NCI-H2196 treated with DMSO at 0.1 percent for 48 hours (cell line): ENCODE data around the gene SF3B5.
"Not testable (repeated sequence)": the region's sequence is repeated elsewhere in the genome, so short reads cannot be mapped to it uniquely, and the experiment has no call there.

Experiments
- DNase-seq: peaks from one replicate; lab custom pipeline; 2025; ENCODE audit not compliant: unreplicated experiment; lab: John Stamatoyannopoulos, UW

Gene SF3B5

DNA sequence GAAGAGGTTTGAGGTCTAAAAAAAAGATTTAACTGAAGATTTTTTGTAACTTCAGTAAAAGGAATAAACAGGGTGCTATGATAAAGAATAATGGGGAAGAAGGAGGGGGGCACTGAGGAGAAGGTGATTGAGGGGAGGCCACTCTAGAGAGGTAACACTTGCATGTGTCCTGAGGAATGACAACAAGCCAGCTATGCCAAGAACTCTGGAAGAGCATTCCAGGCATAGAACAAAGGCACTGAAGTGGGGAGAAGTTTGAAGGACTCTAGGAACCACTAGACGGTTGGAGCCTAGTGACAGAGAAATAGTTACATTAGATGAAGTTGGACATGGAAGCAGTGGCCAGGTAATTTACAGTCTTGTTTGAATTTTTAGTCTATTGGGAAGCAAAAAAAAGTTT, 10.8 kb upstream of the SF3B5 start:
- DNase-seq = no peak

DNA sequence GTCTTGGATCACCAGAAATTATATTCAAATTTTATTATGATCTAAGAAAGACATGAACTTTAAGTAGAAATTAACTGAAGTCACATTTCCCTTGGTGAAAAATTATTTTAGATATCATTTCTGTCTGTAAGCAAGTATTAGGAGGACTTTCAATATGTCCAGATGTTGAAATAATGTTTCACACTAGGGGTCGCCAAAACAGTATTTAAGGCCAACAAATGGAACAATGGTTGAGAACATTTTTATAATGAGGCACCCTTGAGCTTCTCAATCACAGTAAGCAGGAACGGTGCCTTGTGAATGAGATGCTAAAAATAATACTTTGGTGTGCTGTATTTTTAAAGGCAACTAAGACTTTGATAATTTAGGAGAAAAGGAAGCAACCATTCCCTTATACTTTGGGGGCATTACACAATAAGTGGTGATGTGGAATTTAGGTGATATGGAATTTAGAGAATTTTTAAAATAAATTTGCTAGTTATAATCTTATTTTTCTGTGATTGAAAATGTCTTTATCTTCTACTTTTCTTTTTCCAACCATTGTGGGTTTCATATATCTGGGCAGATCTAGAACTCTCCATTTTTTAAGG, 9.6 kb upstream of the SF3B5 start:
- peak; percentile 11 for DNase-seq

DNA sequence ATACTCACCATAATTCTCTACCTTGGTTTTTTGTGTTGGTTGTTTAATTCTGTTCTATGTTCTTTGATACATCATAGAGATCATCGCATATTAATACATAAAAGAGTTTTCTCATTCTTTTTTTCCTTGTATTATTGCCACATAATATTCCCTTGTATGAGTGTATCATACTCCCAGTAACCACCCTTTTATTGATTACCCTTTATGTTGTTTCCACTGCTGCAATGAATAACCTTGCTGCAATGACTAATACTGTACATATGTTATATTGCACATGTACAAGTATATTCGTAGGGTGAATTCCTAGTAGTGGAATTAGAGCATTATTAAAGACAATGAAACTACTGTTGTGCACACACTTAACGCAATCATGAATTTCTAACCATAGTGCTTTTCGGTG, 9.1 kb upstream of the SF3B5 start:
- no peak for DNase-seq

- DNase-seq = no peak
These were observed 7.7 kb upstream of the SF3B5 start for GRCh38 chr6:144103026-144103563.

DNA sequence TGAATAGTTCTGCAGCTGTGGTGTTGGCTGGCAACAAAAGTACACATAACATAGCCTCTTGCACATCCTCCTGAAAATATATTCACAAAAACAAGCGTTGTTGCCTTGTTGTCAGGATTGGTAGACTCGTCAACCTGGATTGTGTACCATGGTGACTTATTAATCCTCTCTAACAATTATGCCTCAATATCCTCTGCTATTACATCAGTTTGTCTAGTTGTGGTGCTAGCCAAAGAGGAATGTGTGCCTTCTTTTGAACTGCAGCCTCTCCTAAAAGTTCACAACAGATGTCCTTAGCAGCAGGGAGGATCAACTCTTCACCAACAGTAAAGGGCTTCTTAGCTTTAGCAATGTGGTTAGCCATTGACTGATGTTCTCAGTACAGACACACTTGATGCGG, 3.6 kb upstream of the SF3B5 start:
- no peak for DNase-seq

DNA sequence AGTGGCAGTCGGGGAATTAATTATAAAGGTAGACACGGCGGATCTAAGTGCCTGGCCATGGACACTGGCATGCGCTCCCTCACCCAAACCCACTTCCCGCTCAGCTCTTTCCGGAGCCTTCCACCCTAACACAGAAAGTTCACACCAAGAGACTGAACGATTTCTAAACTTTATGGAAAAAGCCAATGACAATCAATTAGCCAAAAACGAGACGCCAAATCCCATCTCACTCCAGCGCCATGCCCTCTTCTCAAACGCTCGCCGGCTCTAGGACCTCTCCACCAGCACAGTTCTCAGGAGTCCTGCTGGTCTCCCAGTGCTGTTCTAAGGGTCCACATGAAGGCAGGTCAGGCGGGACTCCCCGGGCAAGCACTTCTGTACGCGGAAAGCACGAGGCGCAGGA, 641 bp downstream of the SF3B5 start:
- DNase-seq = no peak

DNA sequence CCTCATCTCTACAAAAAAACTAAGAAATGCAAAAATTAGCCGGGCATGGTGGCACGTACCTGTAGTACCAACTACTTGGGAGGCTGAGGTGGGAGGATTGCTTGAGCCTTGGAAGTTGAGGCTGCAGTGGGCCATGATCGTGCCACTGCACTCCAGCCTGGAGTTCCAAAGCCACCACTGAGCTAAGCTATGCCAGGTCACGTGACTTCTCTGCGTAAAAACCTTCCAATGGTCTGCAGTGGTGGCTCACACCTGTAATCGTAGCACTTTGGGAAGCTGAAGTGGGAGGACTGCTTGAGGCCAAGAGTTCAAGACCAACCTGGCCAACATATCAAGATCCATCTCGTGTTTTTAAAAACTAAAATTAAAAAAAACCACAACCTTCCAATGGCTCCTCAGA, 1.7 kb downstream of the SF3B5 start:
- DNase-seq = no peak

DNA sequence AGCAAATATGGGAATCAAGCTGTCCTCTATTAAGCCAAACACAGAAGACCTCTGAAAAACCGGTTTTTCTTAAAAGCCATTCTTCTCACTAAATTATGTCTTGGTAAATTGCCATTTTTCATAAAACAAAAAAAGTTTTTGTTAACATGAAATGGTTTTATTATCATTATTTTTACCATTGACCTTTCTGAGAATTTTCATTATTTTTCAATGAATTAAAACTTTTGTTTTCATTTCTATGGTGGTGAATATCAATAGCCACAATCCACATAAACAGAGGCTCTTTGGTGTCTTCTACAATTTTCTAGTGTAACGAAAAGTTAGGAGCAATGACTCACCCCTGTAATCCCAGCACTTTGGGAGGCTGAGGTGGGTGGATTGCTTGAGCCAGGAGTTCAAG, 2.1 kb downstream of the SF3B5 start:
- no peak for DNase-seq

- no peak for DNase-seq
These were observed 5.0 kb downstream of the SF3B5 start for GRCh38 chr6:144090384-144090783.

DNA sequence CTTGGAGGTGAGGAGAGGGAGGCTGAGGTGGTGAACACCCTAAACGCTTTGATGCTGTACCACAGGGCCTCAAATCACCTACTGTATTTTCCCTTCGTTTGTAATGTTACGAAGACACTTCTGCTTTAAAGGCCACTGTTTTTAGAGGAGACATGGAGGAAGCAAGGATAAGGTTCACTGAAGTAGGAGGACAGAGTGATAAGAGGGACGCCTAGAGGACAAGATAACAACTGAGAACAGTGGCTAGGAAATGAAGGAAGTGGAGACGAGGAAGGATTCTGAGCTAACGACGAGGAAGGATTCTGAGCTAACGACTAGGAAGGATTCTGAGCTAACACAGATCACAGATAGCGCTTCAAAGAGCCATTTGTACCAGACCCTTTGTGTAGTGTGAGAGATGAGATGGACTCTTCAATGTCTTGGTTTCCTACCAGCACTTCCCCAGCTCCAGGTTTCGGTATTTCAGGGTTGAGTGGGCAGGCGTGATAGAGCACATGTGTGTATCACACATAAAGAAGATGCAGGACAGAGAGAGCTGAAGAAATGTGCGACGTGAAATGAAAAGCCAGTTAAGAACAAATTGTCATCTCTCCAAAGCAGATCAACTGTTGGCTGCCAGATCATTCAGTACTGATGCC, 7.5 kb downstream of the SF3B5 start:
- DNase-seq = no peak

- no peak for DNase-seq
These were observed 8.4 kb downstream of the SF3B5 start for GRCh38 chr6:144086959-144087358.

DNA sequence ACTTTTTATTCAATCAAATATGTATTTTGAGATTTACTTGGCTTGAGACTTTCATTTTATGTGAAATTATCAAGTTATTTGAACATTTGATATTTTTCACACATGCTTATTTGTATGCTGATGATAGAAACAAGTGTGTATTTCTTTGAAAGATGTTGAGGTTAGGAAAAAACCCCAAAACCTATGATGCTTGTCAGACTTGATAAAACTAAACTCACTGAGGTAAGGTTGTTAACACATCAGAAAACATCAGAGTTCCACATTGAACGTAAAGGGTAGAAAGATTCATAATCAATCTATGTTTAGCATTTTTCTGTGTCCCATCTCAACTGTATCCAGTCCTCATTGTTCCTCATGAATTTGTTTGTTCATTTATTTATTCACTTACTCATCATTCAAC, 12.2 kb downstream of the SF3B5 start:
- DNase-seq = no peak

DNA sequence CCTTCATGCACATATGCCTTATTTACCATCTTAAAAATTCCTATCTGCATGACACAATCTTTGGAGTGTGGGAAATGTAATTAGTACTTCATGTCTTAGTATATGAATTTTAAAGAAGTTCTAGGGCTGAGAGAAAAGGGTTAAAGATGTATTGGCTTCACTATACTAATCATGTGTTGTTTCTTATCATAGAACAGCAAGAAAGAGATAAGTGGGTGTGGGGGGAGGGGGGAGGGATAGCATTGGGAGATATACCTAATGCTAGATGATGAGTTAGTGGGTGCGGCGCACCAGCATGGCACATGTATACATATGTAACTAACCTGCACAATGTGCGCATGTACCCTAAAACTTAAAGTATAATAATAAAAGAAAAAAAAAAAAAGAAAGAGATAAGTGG, 13.0 kb downstream of the SF3B5 start:
- not testable (repeated sequence) for DNase-seq

DNA sequence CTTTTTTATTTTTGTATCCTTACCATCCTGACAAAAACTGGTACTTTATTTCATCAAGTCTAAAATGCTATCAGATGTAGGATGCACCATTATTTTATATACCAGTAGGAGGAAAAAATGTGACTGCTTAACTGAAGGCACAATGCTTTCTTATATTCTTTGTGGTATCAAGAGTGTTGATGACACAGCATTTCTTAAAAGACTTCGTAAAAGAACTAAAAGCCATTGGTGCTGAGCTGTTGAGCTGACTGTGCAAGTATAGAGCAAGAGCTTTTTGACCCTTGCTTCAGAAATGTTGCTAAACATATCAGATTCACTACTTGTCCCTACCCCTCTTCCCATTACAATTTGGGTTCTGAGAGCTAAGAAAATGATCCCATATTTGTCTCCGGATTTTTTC, 17.5 kb downstream of the SF3B5 start:
- DNase-seq = no peak

DNA sequence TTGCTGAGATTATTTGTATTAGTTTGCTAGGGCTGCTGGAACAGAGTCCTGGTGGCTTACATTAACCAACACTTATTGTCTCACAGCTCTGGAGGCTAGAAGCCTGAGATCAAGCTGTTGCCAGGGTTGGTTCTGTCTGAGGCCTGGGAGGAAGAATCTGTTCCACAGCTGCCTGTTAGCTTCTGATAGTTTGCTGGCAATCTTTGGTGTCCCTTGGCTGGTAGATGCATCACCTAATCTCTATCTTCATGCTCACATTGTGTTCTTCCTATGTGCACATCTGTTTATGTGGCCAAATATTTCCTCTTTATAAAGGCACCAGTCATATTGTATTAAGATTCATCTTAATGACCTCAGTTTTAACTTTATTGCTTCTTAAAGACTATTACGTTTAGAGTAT, 19.5 kb downstream of the SF3B5 start:
- no peak for DNase-seq

DNA sequence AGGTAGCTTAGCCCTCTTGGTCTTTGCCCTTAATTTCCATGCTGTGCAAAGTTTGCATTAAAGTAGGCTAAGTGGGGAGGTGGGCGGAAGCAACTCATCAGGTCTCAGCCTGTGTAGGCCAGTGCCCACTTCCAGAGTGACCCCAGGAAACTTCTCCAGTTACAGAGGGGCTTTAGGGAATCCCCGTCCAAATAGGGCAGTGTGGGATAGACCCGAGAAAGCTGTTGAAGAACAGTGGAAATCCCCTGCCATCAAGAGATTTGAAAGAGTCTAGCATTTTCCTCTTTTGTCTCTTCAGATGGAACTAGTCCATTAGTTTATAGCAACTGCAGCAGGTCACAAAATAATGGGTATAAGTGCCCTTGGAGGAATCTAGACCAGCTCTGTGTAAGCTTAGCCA, 20.2 kb downstream of the SF3B5 start:
- no peak for DNase-seq

GRCh38 chr6:144073024-144073423, 22.3 kb downstream of the SF3B5 start:
- DNase-seq = no peak

DNA sequence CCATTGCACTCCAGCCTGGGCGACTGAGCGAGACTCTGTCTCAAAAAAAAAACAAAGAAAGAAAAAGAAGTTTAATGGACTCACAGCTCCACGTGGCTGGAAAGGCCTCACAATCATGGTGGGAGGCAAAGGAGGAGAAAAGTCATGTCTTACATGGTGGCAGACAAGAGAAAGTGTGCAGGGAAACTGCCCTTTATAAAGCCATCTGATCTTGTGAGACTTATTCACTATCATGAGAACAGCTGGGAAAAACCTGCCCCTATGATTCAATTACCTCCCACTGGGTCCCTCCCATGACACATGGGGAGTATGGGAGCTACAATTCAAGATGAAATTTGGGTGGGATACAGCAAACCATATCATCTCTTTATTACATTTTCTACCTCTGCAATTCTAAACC, 25.9 kb downstream of the SF3B5 start:
- no peak for DNase-seq

- DNase-seq = no peak
These were observed 26.6 kb downstream of the SF3B5 start for GRCh38 chr6:144068794-144069193.

- no peak for DNase-seq
These were observed 28.5 kb downstream of the SF3B5 start for GRCh38 chr6:144066741-144067484.

DNA sequence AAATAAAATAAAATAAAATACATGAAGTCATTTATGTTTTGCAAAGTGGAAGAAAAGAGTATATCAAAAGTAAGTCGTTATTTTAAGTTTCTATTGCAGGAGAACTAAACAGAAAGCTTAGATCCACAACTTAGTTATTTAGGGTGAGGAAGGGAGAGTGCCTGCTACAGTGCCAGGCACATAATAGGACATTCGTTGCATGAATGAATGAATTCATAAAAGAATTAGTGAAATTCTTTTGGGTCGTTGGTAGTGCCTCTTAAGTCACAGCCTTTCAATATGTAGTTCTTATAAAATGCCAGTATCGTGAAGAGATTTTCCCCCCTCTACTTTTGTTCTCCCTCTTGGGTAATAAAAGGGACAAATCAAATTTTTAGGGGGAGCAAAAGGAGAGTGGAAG, 29.1 kb downstream of the SF3B5 start:
- no peak for DNase-seq

GRCh38 chr6:144065213-144065660, 30.1 kb downstream of the SF3B5 start:
- DNase-seq = no peak
